ENCODE measurements around the gene PDCD1. TPM values are rescaled to one million over a fixed set of nuclear protein-coding genes. Genes with fewer than 3 reads are reported as not detected.
A peak's percentile ranks its signal among the peaks of the same experiment; 100 is the strongest.

PDCD1 gene
- total and polyA plus RNA-seq, 2 of the 13 experiments (the other 11 are each of a cell fraction or from before 2014, with no cell fraction given) = 0.04 TPM; not detected in 1

- TF ChIP-seq ZMYM4 (CRISPR knock-in tag; IDR thresholded peaks at IDR 0.05) (peak; percentile 68; the same call in 1 of the 2 replicates), NFE2 (CRISPR knock-in tag; IDR thresholded peaks at IDR 0.05) (no peak), ZNF644 (CRISPR knock-in tag; IDR thresholded peaks at IDR 0.05; ENCODE audit: low read depth) (peak; percentile 54; the same call in 1 of the 2 replicates), ZNF274 (CRISPR knock-in tag; IDR thresholded peaks at IDR 0.05) (peak; percentile 94), ARID5B (CRISPR knock-in tag; IDR thresholded peaks at IDR 0.05) (peak; percentile 83), ZBTB42 (CRISPR knock-in tag; IDR thresholded peaks at IDR 0.05) (peak; percentile 67; the same call in 1 of the 2 replicates), ISL2 (CRISPR knock-in tag; IDR thresholded peaks at IDR 0.05) (peak; percentile 73), KAT8 (CRISPR knock-in tag; IDR thresholded peaks at IDR 0.05) (peak; percentile 69), SMAD9 (CRISPR knock-in tag; IDR thresholded peaks at IDR 0.05) (peak; percentile 47; the same call in 1 of the 2 replicates), ZNF761 (CRISPR knock-in tag; conservative IDR thresholded peaks at IDR 0.05) (peak; percentile 88), ZNF34 (CRISPR knock-in tag; IDR thresholded peaks at IDR 0.05; ENCODE audit: borderline replicate concordance) (no peak), ZZZ3 (CRISPR knock-in tag; IDR thresholded peaks at IDR 0.05; ENCODE audit: borderline replicate concordance) (no peak), SIX4 (CRISPR knock-in tag; IDR thresholded peaks at IDR 0.05) (0 out of 2 replicates have a peak, but pooled peaks have one; percentile 53), AGO1 (IDR thresholded peaks at IDR 0.05; ENCODE audit: low read depth, low read length, poor library complexity, severe bottlenecking) (peak; percentile 97), FOXP1 (IDR thresholded peaks at IDR 0.05) (no peak), FOXP1 (CRISPR knock-in tag; IDR thresholded peaks at IDR 0.05) (no peak; the same call in 1 of the 2 replicates), HCFC1 (IDR thresholded peaks at IDR 0.05; ENCODE audit: low read depth, low read length) (no peak), ZNF878 (CRISPR knock-in tag; IDR thresholded peaks at IDR 0.05) (no peak; the same call in 1 of the 2 replicates), YY1 (IDR thresholded peaks at IDR 0.05; ENCODE audit: insufficient read depth, insufficient replicate concordance, low read depth, low read length) (peak; percentile 83), TARDBP (CRISPR knock-in tag; IDR thresholded peaks at IDR 0.05) (peak; percentile 95), KAT7 (CRISPR knock-in tag; IDR thresholded peaks at IDR 0.05; ENCODE audit: borderline replicate concordance) (no peak; the same call in 1 of the 2 replicates)
- TF ChIP-seq, protein P1, sequence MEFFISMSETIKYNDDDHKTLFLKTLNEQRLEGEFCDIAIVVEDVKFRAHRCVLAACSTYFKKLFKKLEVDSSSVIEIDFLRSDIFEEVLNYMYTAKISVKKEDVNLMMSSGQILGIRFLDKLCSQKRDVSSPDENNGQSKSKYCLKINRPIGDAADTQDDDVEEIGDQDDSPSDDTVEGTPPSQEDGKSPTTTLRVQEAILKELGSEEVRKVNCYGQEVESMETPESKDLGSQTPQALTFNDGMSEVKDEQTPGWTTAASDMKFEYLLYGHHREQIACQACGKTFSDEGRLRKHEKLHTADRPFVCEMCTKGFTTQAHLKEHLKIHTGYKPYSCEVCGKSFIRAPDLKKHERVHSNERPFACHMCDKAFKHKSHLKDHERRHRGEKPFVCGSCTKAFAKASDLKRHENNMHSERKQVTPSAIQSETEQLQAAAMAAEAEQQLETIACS (CRISPR knock-in tag; IDR thresholded peaks at IDR 0.05) = no peak; the same call in none of the 2 replicates
- TF ChIP-seq, protein P2, sequence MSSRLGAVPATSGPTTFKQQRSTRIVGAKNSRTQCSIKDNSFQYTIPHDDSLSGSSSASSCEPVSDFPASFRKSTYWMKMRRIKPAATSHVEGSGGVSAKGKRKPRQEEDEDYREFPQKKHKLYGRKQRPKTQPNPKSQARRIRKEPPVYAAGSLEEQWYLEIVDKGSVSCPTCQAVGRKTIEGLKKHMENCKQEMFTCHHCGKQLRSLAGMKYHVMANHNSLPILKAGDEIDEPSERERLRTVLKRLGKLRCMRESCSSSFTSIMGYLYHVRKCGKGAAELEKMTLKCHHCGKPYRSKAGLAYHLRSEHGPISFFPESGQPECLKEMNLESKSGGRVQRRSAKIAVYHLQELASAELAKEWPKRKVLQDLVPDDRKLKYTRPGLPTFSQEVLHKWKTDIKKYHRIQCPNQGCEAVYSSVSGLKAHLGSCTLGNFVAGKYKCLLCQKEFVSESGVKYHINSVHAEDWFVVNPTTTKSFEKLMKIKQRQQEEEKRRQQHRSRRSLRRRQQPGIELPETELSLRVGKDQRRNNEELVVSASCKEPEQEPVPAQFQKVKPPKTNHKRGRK (CRISPR knock-in tag; IDR thresholded peaks at IDR 0.05) = no peak
Measured at GRCh38 chr2:241808721-241809382, 49.8 kb downstream of the PDCD1 start, which contains the start of gene NEU4 (continued).
